HG02571 (cell line): Measurements from ENCODE around the gene LMNB1.
"Not testable (repeated sequence)": the region's sequence is repeated elsewhere in the genome, so short reads cannot be mapped to it uniquely, and the experiment has no call there.

ENCODE experiments used
- ATAC-seq: cut with Tn5 transposase; IDR thresholded peaks from one replicate; pipeline ENCODE4 v1.9.1; 2021; ENCODE audit warnings: mild to moderate bottlenecking, moderate library complexity; ENCODE audit not compliant: unreplicated experiment

The LMNB1 gene

DNA sequence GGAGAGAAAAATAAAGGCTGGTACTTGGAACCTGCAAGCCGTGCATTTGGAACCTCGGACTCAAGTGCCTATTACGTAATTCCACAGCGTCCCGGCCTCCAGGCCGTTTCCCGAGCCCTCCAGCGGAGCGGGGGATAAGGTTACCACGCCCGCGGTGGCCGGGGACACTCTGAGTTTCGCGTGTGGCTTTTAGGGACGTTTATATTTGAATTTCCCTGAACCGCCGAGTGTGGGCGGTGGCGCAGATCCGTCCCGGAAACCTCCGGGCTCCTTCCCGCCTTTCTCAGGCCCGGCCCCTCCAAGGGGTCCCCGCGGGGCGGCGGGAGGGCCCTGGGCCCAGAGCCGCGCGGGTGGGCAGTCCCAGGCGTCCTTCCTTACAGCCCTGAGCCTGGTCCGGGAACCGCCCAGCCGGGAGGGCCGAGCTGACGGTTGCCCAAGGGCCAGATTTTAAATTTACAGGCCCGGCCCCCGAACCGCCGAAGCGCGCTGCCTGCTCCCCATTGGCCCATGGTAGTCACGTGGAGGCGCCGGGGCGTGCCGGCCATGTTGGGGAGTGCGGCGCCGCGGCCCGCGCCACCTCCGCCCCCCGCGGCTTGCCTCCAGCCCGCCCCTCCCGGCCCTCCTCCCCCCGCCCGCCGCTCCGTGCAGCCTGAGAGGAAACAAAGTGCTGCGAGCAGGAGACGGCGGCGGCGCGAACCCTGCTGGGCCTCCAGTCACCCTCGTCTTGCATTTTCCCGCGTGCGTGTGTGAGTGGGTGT, at the start of gene LMNB1:
Gene LMNB1, plus strand, starts transcription at position 638 of the 758 bp plus-strand sequence. CDS start 373 bp downstream, outside the sequence.
- peak; percentile 58 for ATAC-seq

DNA sequence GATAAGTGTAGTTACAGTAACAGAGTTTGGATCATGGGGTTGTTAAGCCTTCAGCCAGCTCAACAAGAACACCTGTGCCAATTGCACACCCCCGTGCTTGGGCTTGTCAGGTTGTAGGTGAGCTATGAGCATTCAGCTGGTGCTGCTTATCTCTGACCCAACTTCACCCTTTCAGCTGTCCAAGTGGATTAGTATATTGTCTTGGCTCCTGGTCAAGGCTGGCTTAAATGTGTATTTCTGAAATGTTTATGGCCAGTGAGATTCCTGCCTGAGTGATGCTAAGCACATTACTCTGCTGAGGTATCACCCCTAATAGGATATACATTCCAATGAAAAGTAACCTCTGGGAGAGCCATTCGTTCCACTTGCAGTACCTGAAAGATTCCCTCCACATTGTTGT, 44.2 kb upstream of the LMNB1 start:
- no peak for ATAC-seq

DNA sequence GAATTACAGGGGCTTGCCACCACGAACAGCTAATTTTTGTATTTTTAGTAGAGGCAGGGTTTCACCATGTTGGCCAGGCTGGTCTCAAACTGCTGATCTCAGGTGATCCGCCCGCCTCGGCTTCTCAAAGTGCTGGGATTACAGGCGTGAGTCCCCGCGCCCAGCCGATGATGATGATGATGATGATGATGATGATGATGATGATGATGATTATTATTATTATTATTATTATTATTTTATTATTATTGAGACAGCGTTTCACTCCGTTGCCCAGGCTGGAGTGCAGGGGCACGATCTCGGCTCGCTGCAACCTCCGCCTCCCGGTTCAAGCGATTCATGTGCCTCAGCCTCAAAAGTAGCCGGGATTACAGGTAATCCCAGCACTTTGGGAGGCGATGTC, 42.4 kb upstream of the LMNB1 start:
- ATAC-seq: not testable (repeated sequence)

GRCh38 chr5:126736141-126736540, 40.8 kb upstream of the LMNB1 start:
- no peak for ATAC-seq

GRCh38 chr5:126741361-126741760, 35.6 kb upstream of the LMNB1 start:
- no peak for ATAC-seq

GRCh38 chr5:126742425-126742824, 34.5 kb upstream of the LMNB1 start:
- no peak for ATAC-seq

DNA sequence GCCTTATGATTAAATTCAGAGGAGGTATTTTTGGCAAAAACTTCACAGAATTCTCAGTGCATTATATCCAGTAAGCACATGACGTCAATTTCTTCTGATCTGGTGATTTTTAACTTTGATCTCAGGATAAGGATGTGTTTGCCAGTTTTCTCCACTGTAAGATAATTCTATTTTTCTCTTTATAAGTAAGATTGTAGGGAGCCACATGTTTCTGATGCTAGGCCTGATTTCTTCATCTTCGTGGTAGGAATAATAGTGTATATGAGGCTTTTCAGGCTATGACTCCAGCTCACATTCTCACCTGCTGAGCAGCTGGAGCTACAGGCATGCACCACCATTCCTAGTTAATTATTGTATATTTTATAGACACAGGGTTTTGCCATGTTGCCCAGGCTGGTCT, 32.1 kb upstream of the LMNB1 start:
- ATAC-seq: no peak

DNA sequence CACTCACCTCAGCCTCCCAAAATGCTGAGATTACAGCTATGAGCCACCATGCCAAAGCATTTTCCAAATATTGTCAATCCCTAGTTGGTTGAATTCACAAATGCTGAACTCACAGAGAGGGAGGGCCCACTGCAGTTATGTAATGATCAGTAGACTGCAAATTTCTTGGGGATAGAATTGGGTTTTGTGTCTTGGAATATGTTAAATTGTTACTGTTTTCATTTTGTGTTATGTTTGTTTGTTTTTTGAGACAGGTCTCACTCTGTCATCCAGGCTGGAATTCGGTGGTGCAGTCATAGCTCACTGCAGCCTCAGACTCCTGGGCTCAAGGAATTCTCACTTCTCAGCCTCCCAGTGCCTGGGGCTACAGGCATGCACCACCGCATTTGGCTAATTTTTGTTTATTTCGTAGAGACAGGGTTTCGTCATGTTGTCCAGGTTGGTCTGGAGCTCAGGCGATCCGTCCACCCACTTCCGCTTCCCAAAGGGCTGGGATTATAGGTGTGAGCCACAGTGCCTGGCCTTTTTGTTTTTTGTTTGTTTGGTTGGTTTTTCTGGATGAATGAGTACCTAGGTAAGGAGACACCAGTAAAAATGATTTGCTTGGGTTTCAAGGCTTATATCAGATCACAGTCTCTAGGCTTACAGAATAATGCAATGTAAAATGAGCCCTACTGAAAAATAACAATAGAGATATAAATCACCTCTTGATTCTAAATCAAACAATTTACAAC, 31.5 kb upstream of the LMNB1 start:
- no peak for ATAC-seq

- ATAC-seq: no peak
These were observed 30.6 kb upstream of the LMNB1 start for GRCh38 chr5:126746290-126746689.

DNA sequence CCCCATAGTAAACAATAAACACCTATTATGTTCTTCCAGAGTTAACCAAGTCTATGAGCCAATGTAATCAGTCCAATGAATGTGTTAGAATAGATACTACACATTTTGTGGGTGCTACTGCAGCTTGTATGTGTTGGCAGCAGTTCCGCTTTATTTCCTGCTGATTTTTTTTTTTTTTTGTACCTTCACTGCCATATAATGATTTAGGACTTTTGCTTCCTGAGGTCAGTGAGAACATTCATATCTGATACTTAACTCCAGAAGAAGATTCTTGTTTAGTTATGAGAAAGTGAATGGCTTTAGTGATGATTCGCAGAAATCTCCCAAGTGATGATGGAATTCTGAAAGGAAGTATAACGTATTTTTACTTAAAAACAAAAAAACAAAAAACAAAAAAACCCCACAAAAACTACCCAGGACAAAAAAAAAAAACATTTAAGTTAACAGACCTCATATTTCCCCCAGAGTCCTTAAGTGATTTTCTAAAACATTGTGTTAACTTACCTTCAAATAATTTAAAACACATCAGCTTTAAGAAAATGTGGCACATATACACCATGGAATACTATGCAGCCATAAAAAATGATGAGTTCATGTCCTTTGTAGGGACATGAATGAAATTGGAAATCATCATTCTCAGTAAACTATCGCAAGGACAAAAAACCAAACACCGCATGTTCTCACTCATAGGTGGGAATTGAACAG, 24.7 kb upstream of the LMNB1 start:
- no peak for ATAC-seq

DNA sequence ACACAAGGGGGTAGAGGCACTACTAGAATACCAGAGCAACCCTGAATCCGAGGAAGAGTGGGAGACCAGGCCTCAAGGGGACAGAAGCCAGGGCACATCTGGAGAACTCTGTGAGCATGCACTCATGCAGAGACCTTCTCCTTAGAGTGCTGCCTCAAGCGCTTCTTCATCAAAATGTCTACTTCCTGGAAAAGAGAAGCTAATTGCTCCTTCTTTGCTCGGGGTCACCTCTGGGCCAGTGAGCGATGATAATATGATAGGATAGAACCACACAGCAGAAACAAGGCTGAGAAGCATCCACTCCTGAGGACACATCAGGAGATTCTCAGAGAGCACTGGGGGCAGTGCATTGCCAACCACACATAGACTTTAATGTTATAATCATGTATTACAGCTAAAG, 23.7 kb upstream of the LMNB1 start:
- ATAC-seq: no peak

DNA sequence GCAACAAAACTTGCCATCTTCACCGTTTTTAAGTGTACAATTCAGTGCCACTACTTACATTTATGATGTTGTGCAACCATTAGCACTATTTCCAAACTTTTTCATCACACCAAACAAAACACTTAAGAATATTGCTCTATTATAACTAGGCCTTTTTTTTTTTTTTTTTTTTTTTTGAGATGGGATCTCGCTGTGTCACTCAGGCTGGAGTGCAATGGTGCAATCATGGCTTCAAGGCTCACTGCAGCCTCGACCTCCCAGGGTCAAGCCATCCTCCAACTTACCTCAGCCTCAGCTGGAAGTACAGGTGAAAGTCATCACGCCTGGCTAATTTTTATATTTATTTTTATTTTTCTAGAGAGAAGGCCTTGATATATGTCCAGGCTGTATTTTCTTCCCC, 22.3 kb upstream of the LMNB1 start:
- no peak for ATAC-seq

GRCh38 chr5:126755593-126755992, 21.3 kb upstream of the LMNB1 start:
- ATAC-seq: no peak

- ATAC-seq: no peak
These were observed 19.1 kb upstream of the LMNB1 start for GRCh38 chr5:126757713-126758357.

DNA sequence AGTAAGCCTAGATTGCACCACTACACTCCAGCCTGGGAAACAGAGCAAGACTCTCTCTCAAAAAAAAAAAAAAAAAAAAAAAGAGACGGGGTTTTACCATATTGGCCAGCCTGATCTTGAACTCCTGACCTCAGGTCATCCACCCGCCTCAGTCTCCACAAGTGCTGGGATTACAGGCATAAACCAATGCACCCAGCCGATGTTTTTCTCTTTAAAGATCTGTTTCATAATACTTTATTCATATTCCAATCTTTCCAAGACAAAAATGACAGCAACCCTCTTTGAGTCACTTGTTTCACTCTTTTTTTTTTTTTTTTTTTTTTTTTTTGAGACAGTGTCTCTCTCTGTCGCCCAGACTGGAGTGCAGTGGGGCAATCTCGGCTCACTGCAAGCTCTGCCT, 13.6 kb upstream of the LMNB1 start:
- no peak for ATAC-seq

- ATAC-seq: no peak
These were observed 7.2 kb upstream of the LMNB1 start for GRCh38 chr5:126769703-126770102.

DNA sequence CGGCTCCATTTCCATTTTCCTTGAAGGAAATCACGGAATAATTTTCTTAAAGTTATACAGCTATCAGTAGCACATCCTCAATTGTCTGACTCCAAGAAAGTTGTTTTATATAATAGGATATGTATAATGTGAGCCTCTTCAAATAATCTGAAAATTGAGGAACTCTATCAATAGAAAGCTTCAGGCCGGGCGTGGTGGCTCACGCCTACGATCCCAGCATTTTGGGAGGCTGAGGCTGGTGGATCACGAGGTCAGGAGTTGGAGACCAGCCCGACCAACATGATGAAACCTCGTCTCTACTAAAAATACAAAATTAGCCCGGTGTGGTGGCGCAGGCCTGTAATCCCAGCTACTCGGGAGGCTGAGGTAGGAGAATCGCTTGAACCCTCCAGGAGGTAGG, 3.4 kb upstream of the LMNB1 start:
- ATAC-seq: not testable (repeated sequence)

- ATAC-seq: not testable (repeated sequence)
These were observed 2.3 kb upstream of the LMNB1 start for GRCh38 chr5:126774595-126774994.

GRCh38 chr5:126777257-126777974, 480 bp downstream of the LMNB1 start:
- ATAC-seq: peak; percentile 25

- peak; percentile 57 for ATAC-seq
These were observed 1.2 kb downstream of the LMNB1 start for GRCh38 chr5:126777975-126778674.
